ENCODE measurements around the gene RGS7.
"Not testable (repeated sequence)": the region's sequence is repeated elsewhere in the genome, so short reads cannot be mapped to it uniquely, and the experiment has no call there.

The RGS7 gene

DNA sequence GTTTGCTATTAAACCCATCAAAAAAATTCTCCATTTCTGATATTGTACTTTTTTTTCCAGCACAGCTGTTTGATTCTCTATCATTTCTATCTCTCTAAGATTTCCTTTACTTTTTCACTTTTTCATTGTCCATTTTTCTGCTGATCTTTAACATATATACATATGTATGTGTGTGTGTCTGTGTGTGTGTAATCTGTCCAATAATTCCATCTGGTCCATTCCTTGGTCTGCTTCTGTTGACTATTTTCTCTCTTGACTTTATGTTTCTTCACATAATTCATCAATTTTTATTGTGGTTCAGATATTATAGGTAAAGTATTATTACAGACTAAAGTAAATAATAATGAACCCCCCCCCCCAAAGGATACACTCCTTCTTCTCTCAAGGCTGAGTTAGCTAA lies 84.2 kb downstream of the RGS7 start:
- DNase-seq (ENCODE audit: low read depth in 2 of 2) = no peak

DNA sequence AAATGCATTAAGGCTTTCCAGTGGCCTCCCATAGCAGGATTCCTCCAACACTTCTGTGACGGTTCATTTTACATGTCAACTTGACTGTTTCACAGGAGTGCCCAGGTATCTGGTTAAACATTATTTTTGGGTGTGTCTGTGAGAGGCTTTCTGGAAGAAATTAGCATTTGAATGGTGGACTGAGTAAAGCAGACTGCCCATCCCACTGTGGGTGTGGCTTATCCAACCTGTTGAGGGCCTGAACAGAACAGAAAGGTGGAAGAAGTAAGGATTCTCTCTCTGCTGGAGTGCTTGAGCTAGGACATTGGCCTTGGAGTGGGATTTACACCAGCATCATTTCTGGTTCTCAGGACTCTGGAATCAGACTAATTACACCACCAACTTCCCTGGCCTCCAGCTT lies 85.6 kb downstream of the RGS7 start:
- DNase-seq (ENCODE audit: low read depth in 2 of 2) = no peak

DNA sequence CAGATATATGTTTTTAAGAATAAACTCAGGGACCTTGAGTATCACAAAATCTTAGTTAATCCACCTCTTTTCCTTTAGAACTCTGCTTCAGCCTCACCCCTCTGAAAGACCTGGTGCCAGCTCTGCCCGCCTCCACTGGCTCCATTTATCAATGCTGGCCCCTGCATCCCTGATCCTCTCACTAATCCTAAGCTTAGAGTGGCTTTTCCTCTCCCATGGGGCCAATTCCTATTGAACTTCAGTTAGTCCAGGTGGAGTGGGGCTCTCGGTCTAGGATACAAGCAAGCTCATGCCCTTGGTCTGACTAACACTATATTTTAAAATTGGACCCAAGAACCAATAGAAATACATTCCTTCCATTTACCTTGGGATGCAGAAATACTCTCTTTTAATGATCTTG lies 87.0 kb downstream of the RGS7 start:
- no peak for DNase-seq (ENCODE audit: low read depth in 2 of 2)

DNA sequence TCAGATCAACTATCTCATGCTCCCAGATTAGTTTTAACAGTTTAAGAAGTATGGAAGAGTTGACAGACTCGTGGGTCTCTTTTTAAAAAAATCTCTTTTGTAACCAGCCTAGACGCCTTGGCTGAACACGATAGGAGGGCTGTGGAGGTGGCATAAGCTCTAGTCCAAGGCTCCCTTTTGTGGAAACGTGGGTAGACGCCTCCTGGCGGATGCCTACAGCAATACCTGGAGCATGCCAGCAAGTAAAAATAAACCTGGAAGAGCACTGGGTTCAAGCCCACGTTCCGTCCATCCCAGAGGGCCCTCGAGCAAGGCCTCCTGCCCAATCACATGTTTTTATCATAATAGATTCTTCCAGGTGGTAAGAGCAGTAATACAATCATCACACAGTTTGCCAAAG lies 87.9 kb downstream of the RGS7 start:
- DNase-seq (ENCODE audit: low read depth in 2 of 2) = no peak

DNA sequence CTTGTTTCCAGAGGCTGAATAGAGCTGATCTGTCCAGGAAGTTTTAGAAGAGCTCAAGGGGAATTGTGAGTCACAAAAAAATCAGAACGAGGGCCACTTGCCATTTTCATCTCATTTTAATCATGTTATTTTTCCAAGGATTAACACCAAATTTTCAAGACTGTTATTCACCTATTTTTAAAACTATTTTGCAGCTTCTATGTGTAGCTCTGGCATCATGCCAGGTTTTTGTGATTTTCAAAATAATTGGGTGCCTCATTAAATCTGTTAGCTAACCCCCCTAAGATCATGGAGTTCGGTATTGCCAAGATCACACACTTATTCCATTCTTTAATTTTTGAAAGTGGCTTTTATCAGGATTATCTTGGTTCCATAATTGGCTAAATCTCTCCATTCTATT lies 90.9 kb downstream of the RGS7 start:
- no peak for DNase-seq (ENCODE audit: low read depth in 2 of 2)

DNA sequence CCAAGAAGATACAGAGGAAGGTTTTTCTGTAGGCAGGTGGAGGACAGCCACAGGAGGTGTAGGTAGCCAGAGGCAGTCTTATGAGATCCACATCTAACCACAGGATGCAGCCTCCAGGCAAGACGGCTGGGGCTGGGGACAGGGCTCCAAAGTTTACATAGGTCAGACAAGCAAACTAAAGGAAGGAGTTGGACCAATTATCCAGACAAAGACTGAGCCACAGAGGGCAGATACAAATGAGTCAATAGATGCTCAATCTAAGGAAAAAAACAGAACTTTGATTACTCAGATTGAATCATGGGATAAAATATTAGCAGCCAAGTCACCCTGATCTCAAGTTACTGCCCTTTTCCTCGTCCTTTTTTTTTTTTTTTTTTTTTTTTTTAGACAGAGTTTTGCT lies 91.6 kb downstream of the RGS7 start:
- DNase-seq (ENCODE audit: low read depth in 2 of 2) = no peak

DNA sequence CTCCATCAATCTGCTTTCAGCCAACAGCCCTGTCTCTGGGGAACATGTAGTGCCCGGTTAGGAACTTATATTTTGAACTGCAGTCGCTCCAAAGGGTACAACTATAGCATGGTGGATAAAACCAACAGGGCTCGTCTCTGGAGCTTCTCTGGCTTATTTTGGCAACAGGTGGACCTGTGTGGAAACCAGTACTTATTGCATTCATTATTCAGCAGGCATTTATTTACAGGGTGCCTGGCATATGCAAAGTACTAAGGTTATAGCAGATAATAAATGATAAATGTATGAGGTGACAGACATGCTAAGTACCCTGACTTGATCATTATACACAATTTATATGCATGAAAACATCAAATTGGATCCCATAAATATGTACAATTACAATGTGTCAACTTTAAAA lies 93.7 kb downstream of the RGS7 start:
- DNase-seq (ENCODE audit: low read depth in 2 of 2) = no peak

DNA sequence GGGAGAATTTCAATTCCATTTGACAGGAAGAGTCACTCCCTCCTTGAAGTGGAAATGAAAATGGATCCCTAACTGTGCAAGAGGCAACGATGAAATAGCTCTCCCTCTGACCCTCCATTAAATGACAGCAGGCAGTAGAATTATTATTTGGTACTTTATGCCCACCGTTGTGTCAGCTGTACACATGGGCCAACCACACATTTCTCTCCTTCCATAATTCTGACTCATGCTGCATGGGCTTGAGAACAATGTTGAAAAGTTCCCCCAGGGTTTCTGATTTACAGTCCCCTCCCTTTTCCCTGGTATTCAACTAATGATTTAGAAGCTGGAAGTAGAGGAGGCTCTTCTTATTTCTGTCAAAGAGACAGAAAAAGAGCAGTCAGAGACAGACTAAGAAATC lies 103.5 kb downstream of the RGS7 start:
- no peak for DNase-seq (ENCODE audit: low read depth in 2 of 2)

DNA sequence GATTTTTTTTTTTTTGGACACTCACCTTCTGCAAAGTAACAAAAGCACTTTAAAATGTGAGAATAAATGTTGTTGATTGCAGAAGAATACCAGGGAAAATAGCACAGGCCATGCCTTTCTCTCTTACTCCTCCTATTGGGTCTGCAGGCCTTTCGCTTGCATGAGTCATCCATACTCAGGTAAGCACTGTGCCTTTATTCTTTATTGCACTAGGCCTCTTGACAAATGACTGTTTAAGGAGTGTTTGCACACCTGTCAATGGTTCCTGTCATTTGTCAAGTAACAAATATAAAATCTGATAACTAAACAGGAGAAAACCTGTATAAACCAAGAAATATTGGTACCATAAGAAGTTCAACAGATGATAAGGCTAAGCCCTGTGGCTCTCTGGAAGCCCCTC lies 106.5 kb downstream of the RGS7 start:
- DNase-seq (ENCODE audit: low read depth in 2 of 2) = no peak

DNA sequence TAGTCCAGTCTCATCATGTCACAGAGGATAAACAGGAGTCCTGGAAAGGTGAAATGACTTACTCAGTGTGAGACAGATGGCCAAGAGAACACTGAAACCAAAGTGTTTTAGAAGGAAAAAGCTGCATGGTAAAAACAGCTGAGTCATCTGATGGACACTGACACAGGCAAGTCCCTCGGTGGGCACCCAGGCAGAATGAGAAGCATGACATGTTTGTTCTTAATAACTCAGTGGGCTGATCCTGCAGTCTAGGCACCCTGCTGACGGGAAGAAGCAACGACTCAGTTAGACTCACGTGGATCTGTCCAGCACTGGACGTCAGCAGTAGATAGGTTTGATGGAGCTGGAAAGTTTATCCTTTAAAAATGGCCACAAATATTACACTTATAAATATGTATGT lies 116.9 kb downstream of the RGS7 start:
- DNase-seq (ENCODE audit: low read depth in 2 of 2) = no peak

DNA sequence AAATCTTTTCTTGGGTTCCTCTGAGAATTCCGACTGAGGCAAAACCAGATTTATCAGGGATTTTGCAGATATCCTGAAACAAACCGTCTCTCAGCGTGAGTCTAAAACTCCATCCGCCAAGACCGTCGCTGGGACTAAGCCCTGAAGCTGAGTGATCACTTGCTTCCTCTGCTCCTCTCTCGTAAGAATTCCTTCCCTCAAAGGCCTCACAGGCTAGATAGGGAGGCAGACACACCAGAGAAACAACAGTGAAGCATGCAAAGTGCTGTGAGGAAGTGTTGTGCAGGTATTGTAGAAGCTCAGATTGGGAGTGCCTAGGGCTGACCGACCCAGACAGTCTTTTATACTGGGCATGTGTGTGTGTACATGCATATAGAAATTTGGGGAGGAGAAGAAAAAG lies 119.1 kb downstream of the RGS7 start:
- DNase-seq (ENCODE audit: low read depth in 2 of 2) = no peak

DNA sequence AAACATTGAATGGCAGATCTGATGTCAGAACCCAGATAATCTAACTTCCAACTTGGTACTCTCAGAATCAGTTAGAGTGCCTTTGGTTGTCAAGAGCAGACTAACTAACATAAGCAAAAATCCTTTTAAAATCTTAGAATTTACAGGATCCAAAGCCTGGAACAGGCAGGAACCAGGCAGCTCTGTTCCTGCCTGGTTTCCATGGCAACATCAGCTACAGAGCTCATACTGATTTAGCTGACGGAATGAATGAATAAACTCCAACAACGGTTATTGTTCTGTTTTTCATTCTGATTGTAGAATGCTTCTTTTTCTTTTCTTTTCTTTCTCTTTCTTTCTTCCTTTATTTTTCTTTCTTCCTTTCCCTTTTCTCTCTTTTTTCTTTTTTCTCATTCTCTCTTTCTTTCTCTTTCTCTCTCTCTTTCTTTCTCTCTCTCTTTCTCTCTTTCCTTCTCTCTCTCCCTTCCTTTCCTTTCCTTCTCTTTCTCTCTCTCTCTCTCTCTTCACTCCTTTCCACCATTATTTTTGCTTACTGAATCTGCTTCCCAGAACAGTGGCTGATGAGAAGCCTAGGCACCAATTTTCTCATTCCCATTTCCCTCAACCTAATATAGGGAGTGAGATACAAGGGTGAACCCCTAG lies 121.6 kb downstream of the RGS7 start:
- DNase-seq (ENCODE audit: low read depth in 2 of 2) = no peak

DNA sequence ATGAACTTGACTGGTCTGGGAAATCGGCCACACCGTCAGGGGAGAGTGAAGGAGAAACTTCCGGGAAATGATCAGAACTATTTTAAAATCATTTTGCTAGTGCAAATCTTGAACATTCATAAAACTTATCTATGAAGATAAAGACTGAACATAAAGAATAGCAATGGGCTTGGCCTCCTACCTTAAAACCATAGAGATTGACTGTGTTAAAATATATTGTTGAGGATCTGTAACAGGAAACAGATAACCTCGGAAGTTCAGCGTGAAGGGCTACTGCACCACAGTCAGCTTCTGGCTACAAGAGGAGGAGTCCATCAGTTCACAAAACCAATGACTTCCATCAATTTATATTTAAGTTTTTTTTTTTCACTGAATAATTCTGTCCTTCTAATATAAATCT lies 127.3 kb downstream of the RGS7 start:
- no peak for DNase-seq (ENCODE audit: low read depth in 2 of 2)

DNA sequence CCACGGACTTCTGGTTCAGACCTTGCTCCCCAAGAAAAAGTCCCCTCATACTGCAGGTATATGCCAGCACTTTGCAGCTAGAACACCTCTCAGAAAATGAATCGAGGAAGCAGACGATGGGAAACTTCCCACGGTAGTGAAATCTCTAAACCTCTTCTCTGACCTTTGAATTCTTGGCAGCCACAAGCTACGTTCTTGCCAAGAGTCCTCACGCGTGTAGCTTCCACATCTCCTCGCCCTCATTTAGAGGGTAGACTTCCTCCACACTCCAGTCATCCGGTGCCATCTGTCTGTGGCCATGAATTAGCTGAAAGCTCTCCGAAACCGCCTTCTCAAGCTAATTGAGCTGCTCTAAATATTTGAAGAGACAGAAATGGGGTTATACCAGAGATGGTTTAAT lies 127.8 kb downstream of the RGS7 start:
- DNase-seq (ENCODE audit: low read depth in 2 of 2) = no peak

DNA sequence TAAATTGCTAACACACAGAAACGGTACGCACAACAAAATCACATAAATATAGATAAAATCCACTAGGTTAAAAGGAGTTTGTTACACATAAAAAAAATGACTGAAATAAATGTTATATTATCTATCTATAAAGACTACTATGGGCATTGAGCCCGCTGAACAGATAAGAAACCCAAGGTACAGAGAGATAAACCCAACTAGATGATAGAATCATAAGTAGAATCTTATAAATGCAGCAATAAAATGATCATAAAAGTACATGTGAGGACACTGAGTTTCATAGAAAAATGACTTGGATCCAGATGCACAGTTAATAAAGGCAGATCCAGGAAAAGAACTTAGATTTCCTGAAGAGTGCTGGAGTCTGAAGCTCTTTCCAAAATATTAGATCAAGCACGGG lies 128.7 kb downstream of the RGS7 start:
- DNase-seq (ENCODE audit: low read depth in 2 of 2) = no peak

DNA sequence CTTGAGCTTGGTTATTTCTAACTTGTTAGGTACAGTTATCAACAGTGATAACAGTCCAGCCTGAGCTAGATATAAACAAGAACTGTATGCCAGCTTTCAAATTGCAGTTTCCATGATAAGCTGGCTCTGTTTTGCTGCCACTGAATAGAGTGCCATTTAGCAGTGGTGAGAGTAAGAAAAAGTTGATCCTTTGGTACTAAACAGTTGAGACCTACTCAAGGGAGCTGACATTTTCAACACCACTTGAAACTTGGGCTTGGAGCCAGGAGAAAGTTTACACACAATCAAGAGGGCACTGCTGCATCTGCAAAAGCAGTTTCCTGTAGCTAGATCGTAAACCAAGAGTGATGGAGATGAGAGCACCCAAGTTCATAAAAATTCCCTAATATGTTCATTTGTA lies 131.3 kb downstream of the RGS7 start:
- DNase-seq (ENCODE audit: low read depth in 2 of 2) = no peak

DNA sequence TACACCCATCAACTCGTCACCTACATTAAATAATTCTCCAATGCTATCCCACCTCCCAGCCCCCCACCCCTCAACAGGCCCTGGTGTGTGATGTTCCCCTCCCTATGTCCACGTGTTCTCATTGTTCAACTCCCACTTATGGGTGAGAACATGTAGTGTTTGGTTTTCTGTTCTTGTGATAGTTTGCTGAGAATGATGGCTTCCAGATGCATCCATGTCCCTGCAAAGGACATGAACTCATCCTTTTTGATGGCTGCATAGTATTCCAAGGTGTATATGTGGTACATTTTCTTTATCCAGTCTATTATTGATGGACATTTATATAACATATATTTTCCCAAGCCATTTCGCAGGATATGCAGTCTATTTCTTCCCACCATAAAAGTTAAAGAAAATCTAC lies 132.8 kb downstream of the RGS7 start:
- not testable (repeated sequence) for DNase-seq (ENCODE audit: low read depth in 2 of 2)

DNA sequence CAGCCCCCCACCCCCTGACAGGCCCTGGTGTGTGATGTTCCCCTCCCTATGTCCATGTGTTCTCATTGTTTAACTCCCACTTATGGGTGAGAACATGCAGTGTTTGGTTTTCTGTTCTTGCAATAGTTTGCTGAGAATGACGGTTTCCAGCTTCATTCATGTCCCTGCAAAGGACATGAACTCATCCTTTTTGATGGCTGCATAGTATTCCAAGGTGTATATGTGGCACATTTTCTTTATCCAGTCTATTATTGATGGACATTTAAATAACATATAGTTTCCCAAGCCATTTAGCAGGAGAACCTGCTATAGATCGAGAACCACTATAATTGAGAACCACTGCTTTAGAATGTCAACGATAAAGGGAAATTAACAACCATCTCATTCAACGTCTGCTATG lies 134.2 kb downstream of the RGS7 start:
- not testable (repeated sequence) for DNase-seq (ENCODE audit: low read depth in 2 of 2)

DNA sequence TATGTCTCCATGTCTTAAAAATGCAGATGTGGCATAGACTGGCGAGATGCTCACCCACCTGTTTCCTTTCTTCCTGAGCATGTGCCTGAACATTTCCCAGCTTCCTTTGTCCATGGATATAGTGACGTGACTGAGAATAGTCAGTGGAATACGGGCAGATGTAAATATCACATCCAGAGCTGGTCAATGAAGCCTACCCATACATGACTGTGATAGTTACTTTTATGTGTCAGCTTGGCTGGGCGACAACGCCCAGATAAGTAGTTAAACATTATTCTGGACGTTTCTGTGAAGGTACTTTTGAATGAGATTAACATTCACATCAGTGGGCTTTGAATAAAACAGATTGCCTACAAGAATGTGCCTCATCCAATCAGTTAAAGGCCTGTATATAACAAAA lies 135.7 kb downstream of the RGS7 start:
- DNase-seq (ENCODE audit: low read depth in 2 of 2) = no peak

DNA sequence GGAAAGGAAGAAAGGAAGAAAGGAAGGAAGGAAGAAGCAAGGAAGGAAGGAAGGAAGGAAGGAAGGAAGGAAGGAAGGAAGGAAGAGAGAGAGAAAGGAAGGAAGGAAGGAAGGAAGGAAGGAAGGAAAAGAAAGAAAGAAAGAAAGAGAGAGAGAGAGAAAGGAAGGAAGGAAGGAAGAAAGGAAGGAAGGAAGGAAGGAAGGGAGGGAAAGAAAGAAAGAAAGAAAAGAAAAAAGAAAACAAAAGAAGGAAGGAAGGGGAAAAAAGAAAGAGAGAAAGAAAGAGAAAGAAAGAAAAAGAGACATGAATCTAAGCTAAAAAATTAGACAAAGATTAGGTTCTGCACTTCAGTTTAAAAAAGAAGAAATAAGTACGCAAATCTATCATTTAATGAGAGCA lies 136.1 kb downstream of the RGS7 start:
- not testable (repeated sequence) for DNase-seq (ENCODE audit: low read depth in 2 of 2)

DNA sequence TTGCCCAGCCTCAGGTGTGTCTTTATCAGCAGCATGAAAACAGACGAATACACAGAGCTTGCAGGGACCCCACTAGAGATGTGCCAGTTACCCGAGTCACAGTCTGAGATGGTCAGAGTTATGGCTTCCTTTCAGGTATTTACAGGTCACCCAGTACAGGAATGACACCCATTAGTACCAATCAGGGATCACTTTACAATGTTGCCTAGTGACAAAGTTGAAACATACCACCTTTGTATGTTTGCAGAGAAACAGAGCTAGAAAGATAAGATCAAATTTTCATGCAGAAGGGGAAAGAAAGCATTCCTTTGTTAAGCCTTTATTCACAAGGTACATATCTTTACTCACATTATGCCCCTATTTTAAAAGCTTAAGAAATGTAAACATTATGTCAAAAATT lies 137.6 kb downstream of the RGS7 start:
- no peak for DNase-seq (ENCODE audit: low read depth in 2 of 2)

DNA sequence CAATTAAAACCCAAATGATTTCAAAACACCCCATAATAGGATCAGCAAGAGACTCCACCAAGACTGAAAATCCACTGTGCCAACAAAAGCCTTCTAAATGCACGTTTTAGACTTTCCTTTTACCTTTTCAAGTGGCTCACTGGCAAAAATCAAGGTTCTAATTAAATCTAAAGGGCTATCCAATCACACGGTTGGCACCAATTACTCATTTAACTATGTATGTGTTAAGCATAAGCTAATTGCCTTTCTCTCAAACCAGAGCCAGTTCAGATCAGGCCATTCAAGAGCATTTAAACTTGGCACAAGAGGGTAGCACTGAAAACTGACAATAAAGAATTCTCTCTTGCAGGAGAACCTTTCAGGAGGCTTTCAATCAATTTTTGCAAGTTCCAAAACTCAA lies 139.5 kb downstream of the RGS7 start:
- no peak for DNase-seq (ENCODE audit: low read depth in 2 of 2)

DNA sequence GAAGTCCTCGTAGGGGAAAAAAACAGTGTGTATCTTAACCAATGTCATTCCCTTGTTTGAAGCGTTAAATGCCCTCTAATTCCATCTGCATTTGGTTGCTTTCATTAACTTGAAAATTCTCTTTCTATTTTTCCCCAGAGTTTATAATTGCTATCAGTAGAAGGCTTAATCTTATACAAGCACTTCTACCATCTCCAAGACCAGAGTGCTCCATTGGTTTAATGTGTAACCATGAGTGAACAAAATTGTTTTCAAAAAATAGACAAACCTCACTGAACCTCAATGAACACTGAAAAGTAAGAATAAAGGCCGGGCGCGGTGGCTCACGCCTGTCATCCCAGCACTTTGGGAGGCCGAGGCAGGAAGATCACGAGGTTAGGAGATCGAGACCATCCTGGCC lies 141.3 kb downstream of the RGS7 start:
- DNase-seq (ENCODE audit: low read depth in 2 of 2) = no peak

DNA sequence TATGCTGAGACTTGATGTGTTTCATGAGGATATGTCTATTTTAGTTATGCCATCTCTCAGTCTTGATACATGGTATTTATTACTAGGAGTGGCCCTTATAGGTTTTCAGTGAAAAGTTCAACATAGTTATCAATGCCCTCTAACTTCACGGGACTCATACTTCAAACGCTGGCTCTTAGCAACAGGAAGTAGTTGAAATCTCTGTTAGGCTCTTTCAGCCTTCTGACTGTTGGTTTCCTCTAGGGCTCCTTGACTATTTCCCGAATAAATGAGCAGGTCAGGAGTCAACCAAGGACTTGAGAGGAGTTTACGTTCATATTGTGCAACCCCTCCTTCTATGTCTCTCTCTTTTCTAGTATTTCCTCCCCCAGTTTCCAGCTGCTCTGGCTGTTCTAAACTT lies 141.8 kb downstream of the RGS7 start:
- DNase-seq (ENCODE audit: low read depth in 2 of 2) = no peak

DNA sequence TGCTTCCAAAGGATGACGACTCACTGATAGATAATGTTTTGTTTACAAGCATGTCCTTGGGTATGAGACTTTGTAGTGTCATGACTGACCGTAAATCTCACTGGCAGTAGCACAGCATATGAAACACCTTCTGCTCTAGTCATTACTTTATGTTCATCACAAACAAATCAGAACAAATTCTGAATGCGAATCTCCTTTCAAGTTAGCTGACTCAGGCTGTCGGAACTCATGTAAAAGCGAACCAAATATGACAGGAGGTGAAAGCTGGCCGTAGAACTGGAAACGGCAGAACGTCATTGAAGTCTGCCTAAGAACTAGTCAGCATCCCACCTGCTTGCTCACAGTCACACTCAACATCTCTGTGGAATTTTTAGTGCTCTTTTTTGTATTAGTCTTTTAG lies 143.9 kb downstream of the RGS7 start:
- no peak for DNase-seq (ENCODE audit: low read depth in 2 of 2)

Data from stimulated activated CD8-positive, alpha-beta memory T cell treated with anti-CD3 and anti-CD28 coated beads, Interleukin-2, amount 100 ng/mL, for 48 hours (primary cell).